WTC11 (cell line): ENCODE data around the gene MAST1. TPM values are rescaled to one million over a fixed set of nuclear protein-coding genes. Genes with fewer than 3 reads are reported as not detected.

ENCODE experiments used
- AFF4 ChIP-seq: sonication (generic); formaldehyde crosslinking; IDR thresholded peaks from 2 replicates; pipeline ENCODE4 v1.8.1; 2023; ENCODE audit warnings: mild to moderate bottlenecking, missing genetic modification reagents, borderline replicate concordance
- AR ChIP-seq: fragments of 250-450 bp; sonication (Bioruptor Pico); IDR thresholded peaks from 2 replicates; pipeline ENCODE4 v1.9.0; 2021; ENCODE audit warnings: mild to moderate bottlenecking
- ATF1 ChIP-seq: sonication (generic); formaldehyde crosslinking; IDR thresholded peaks from 2 replicates; pipeline ENCODE4 v1.8.1; 2023; ENCODE audit warnings: mild to moderate bottlenecking, moderate library complexity, missing genetic modification reagents
- ATF2 ChIP-seq: sonication (generic); formaldehyde crosslinking; IDR thresholded peaks from 2 replicates; pipeline ENCODE4 v1.8.1; 2022; ENCODE audit warnings: low read depth, missing genetic modification reagents, borderline replicate concordance
- E2F1 ChIP-seq: sonication (generic); formaldehyde crosslinking; IDR thresholded peaks from 2 replicates; pipeline ENCODE4 v1.8.0; 2022; ENCODE audit warnings: mild to moderate bottlenecking, missing genetic modification reagents
- EMX1 ChIP-seq: fragments of 250-450 bp; sonication (Bioruptor Pico); IDR thresholded peaks from 2 replicates; pipeline ENCODE4 v1.8.0; 2021; ENCODE audit warnings: mild to moderate bottlenecking
- GTF2I ChIP-seq: fragments of 250-450 bp; sonication (Bioruptor Pico); conservative IDR thresholded peaks from 2 replicates; pipeline ENCODE4 v1.4.0; 2021; ENCODE audit warnings: mild to moderate bottlenecking
- HMGA2 ChIP-seq: fragments of 250-450 bp; sonication (Bioruptor Pico); IDR thresholded peaks from 2 replicates; pipeline ENCODE4 v1.4.0; 2021; ENCODE audit warnings: mild to moderate bottlenecking, moderate library complexity
- IRF1 ChIP-seq: sonication (generic); formaldehyde crosslinking; IDR thresholded peaks from 2 replicates; pipeline ENCODE4 v1.8.0; 2023; ENCODE audit warnings: missing genetic modification reagents
- IRF2 ChIP-seq: sonication (generic); formaldehyde crosslinking; IDR thresholded peaks from 2 replicates; pipeline ENCODE4 v1.8.0; 2022; ENCODE audit warnings: low read depth, missing genetic modification reagents, borderline replicate concordance
- JUN ChIP-seq: sonication (generic); formaldehyde crosslinking; IDR thresholded peaks from 2 replicates; pipeline ENCODE4 v1.8.0; 2023; ENCODE audit warnings: mild to moderate bottlenecking, missing genetic modification reagents
- NFE2L1 ChIP-seq: sonication (generic); formaldehyde crosslinking; IDR thresholded peaks from 2 replicates; pipeline ENCODE4 v1.8.1; 2023; ENCODE audit warnings: missing genetic modification reagents
- NFYB ChIP-seq: sonication (generic); formaldehyde crosslinking; conservative IDR thresholded peaks from 2 replicates; pipeline ENCODE4 v1.8.0; 2022; ENCODE audit warnings: low read depth, missing genetic modification reagents
- PREB ChIP-seq: sonication (generic); formaldehyde crosslinking; IDR thresholded peaks from 2 replicates; pipeline ENCODE4 v1.8.1; 2022; ENCODE audit warnings: mild to moderate bottlenecking, missing genetic modification reagents, moderate library complexity, borderline replicate concordance
- RORB ChIP-seq: fragments of 250-450 bp; sonication (Bioruptor Pico); IDR thresholded peaks from 2 replicates; pipeline ENCODE4 v1.9.0; 2021; ENCODE audit warnings: mild to moderate bottlenecking
- SP1 ChIP-seq: sonication (generic); formaldehyde crosslinking; conservative IDR thresholded peaks from 2 replicates; pipeline ENCODE4 v1.8.1; 2022; ENCODE audit warnings: missing genetic modification reagents
- TEAD1 ChIP-seq: sonication (generic); formaldehyde crosslinking; IDR thresholded peaks from 2 replicates; pipeline ENCODE4 v1.8.0; 2022; ENCODE audit warnings: mild to moderate bottlenecking, missing genetic modification reagents
- TEAD4 ChIP-seq: sonication (generic); formaldehyde crosslinking; IDR thresholded peaks from 2 replicates; pipeline ENCODE4 v1.8.0; 2022; ENCODE audit warnings: mild to moderate bottlenecking, missing genetic modification reagents
- ZBTB43 ChIP-seq: sonication (generic); formaldehyde crosslinking; IDR thresholded peaks from 2 replicates; pipeline ENCODE4 v1.8.1; 2023; ENCODE audit warnings: mild to moderate bottlenecking, missing genetic modification reagents
- ZMAT4 ChIP-seq: fragments of 250-450 bp; sonication (Bioruptor Pico); IDR thresholded peaks from 2 replicates; pipeline ENCODE4 v1.9.0; 2021; ENCODE audit warnings: mild to moderate bottlenecking
- ZNF396 ChIP-seq: fragments of 250-450 bp; sonication (Bioruptor Pico); IDR thresholded peaks from 2 replicates; pipeline ENCODE4 v1.8.0; 2021; ENCODE audit warnings: mild to moderate bottlenecking, moderate library complexity, borderline replicate concordance
- ZNF425 ChIP-seq: fragments of 250-450 bp; sonication (Bioruptor Pico); conservative IDR thresholded peaks from 2 replicates; pipeline ENCODE4 v1.9.0; 2021; ENCODE audit warnings: mild to moderate bottlenecking
- ZNF671 ChIP-seq: fragments of 250-450 bp; sonication (Bioruptor Pico); IDR thresholded peaks from 2 replicates; pipeline ENCODE4 v1.8.0; 2021; ENCODE audit warnings: mild to moderate bottlenecking
- total RNA-seq: library from RNA; stranded (reverse); gene quantifications from 3 replicates; pipeline ENCODE4 v1.2.3, GENCODE V29; 2021

Gene MAST1
- total RNA-seq, 1 experiment from 2014 or later, result 24.3 TPM

- peak; percentile 96 for TF ChIP-seq SP1 (CRISPR knock-in tag)
- TF ChIP-seq AFF4 (CRISPR knock-in tag), result no peak
- no peak for TF ChIP-seq ZNF396 (CRISPR knock-in tag)
- no peak for TF ChIP-seq IRF2 (CRISPR knock-in tag)
- no peak for TF ChIP-seq ZNF425
- TF ChIP-seq EMX1, result no peak
- no peak for TF ChIP-seq HMGA2
- TF ChIP-seq ATF2 (CRISPR knock-in tag), result no peak; the same call in 1 of the 2 replicates
- peak; percentile 79; the same call in 1 of the 2 replicates for TF ChIP-seq NFE2L1 (CRISPR knock-in tag)
- TF ChIP-seq AR, result no peak
- TF ChIP-seq NFYB (CRISPR knock-in tag), result no peak
- no peak for TF ChIP-seq PREB
- 0 out of 2 replicates have a peak, but pooled peaks have one; percentile 61 for TF ChIP-seq TEAD4 (CRISPR knock-in tag)
- TF ChIP-seq JUN (CRISPR knock-in tag), result peak; percentile 81; the same call in 1 of the 2 replicates
- no peak for TF ChIP-seq ZMAT4
- no peak for TF ChIP-seq RORB (CRISPR knock-in tag)
- no peak for TF ChIP-seq GTF2I (CRISPR knock-in tag)
- no peak for TF ChIP-seq ZNF671
- TF ChIP-seq ZBTB43 (CRISPR knock-in tag), result 0 out of 2 replicates have a peak, but pooled peaks have one; percentile 66
- TF ChIP-seq TEAD1 (CRISPR knock-in tag), result peak; percentile 83
- TF ChIP-seq ATF1 (CRISPR knock-in tag), result no peak
- TF ChIP-seq IRF1, result no peak
- peak; percentile 83; the same call in 1 of the 2 replicates for TF ChIP-seq E2F1 (CRISPR knock-in tag)
Observed at GRCh38 chr19:12884926-12885748, 46.8 kb downstream of the MAST1 start (continued).
